Fibroblast of gingiva (primary cell): ENCODE results near the gene NHLRC4.

Experiments used
- DNase-seq: peaks from one replicate; pipeline ENCODE4 v3.0.0-alpha.2; 2011; ENCODE audit warnings: low read depth

NHLRC4 gene

DNA sequence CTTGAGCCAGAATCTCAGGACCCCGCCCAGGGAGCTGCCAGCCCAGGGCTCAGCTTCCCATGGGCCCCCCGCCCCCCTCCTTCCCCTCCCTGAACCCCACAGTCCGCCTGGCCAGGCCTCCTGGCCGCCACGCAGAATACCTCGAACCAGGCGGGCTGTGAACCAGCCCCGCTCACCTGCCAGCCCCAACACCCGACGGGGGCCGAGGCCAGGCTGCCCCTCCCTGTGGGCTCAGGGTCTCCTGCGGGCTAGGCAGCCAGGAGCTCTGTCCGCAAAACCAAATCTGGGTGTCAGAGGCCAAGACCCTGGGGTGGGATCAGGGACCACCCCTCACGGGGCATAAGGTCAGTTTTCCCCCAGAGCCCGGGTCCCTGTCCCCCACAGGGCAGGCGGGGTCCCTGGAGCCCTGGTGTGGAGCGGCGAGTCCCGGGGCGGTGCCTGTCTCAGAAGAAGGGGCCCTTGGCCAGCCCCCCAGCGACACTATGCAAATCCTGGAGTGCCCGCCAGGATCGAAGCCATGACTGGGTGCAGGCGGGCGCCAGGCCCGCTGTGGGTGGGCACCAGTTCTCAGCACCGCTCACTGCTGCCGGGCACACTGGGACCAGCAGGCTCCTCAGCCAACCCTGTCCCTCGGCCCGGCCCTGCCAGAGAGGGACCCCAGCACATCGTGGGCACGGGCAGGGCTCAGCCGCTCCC, 13.1 kb upstream of the NHLRC4 start:
- no peak for DNase-seq

DNA sequence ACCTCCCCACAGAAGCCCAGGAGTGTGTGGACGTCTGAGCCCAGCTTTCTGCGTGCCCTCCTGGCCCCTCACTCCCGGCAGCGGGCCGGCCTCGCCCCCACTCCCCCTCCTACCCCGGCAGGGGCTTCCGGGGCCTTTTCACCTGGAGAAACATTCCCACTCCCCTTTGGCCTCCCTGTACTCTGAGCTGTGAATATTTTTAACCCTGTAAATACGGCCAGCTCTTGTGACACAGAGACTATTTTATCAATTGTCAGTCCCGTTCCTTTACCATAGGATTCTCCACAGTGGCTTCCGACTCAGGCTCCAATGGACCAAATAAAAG, 12.5 kb upstream of the NHLRC4 start:
- no peak for DNase-seq

DNA sequence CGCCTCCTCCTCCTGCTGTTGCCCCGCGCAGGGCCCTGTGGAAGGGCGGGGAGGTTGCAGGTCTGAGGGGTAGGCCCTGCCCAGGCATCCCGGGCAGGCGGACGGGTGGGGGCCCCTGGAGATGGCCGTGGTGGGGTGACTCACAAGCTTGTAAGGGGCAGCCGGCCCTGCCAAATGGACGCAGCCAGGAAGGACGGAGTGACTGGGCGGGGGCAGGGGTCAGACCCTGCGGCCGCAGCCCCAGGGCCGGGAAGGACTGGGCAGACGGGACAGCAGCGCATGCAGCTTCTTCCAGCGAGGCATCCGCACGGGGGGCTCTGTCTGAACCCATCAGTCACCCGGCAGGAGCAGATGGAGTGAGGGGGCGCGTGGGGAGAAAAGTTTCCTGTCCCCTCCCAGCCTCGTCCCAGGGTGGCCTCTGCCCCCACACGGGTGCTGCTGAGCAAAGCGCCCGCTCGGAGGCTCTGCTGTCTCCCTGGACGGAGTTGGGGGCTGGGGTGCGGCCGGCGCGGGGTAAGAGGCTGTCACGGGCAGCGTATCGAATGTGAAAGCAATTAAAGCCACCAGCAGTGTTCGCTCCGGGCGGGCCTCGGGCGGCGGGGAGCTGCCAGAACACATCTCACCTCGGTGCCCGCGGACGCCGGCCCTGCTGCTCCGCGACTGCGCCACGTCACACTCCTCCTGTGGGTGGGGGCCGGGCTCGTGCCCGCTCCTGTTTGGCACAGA, 12.0 kb upstream of the NHLRC4 start:
- peak; percentile 90 for DNase-seq

DNA sequence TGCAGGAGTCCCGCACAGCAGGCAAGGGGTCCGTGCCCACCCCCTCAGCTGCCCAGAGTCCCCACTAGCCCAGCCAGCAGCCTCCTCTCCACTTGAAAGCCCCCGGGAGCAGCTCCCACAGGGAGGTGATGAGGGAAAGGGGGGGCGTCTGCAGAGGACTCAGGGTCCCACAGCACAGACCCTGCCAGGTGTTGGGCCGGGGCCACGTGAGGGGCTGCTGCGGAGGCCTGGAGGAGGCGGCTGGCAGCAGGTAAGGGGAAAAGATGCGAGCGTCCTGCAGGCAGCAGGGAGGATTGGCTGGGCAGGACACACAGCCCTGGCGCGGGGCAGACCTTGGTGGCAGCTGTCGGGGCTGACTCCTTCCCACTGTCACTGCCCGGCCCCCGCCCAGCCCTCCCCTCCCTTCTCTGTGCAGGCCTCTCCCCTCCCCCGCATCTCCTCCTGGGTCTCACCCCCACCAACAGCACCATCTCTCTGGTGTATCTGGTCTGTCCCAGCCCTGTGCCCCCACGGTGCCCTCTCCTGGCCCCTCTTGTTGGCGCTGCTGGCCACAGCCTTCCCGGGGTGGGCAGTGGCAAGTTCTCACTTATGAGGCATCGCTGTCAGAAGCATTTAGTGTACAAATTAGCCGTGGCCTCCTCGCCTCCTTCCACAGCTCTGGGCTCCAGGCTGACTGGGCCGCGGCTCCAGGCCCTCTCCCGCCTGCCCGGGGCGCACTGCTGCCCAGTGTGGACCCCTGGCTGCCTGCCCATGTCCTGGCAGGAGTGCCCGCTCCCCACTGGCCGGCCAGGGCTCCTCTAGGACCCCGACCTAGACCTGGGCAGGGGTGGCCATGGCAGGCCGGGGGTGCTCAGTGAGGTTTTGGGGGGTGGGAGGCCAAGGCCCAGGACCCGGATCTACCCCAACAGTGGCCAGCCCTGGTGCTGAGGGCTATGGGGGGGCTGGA, 11.0 kb upstream of the NHLRC4 start:
- no peak for DNase-seq

DNA sequence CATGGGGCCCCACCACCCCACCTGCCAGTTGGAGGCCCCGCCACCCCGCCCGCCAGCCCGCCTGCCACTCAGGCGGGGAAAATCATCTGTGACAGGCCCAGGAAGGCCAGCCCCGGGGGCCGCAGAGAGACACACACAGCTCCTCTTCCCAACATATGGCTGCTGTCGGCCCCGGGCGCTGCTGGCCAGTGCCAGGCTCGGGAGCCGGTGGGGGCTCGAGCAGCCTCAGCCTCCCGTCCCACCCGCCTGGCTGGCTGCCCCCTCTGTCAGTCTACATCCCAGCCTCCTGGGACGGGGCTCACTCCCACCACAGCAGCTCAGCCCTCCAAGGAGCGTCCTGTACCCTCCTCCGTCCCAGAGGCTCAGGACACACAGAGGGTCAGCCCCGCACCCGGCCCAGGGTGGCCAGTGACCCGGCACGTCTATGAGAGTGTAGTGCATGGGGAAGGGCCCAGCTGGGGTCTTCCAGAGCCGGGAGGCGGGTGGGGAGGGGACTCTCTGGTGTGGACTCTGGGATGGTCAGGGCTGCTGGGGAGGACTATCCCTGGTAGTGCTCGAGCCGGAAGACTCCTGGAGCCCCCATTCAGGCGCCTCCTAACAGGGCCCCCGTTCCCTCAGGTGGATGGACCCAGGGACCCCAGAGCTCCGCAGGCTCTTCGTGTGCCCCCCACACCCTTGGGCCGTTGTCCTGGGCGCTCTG, 10.2 kb upstream of the NHLRC4 start:
- DNase-seq, result no peak

DNA sequence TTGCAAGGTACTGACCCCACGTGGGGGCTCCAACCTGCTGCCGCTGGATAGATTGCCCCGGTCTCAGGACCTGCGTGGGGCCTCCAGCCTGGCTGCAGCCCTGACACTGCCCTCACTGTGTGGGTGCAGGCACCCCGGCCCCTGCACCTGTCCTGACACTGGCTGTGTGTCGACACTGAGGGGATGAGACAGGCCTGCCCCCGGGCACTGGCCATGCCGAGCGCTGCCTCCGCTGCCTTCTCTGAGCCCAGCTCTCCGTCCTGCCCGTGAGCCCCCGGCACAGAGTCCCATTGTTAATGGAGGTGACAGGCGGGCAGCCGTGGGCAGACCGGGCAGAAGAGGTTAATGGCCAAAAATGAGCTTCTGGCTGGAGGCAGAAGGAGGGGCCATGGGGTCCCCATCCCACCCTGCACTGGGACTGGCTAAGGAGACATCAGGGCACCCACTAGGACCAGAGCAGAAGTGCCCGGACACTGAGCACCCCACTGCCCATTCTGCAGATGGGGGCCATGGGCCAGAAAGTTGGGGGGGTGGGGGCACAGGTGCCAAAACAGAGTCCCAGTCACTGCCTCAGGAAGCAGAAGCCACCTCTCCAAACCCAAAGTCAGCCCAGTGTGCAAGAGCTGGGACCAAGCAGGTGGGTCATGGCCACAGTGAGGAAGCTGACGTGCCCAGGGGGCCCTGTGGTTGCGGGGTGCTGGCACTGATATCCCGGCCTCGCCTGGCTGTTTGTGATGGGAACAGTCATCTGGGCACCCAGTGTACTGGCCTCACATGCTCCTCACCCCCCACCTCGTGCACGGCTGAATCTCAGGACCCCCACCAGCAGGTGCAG, 9.1 kb upstream of the NHLRC4 start:
- DNase-seq, result no peak

DNA sequence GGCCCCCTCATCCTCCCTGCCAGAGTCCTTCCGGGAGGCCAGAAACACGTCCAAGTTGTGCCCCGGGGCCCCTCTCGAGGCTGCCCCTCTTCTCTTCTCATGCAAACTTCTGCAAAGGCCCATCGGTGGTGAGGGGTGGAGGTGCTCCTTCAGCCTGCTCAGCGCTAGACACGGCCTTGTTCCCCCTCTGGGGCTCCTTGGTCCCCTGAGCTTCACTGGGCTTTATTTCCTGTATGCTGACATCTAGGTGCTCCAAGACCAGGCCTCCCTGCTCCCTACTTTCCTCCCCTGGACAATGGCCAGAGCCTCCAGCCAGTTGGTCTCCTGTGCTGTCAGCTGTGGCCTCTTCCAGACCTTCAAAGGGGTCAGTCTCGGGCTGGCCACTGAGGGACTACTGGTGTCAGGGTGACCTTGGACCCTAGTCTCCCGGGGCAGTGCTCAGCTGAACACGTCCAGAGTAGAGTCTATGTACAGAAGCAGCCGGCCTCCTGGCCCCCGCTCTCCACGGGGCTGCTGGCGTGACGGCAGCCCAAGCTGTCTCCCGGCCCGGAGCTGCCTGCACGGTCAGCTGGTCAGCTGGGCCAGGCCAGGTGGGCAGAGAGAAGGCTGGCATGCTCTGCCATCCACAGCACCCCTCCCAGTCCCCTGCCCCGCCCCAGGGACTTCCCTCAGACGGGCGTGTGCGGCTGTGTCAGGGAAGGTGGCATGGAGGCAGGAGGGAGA, 8.3 kb upstream of the NHLRC4 start:
- DNase-seq, result no peak

DNA sequence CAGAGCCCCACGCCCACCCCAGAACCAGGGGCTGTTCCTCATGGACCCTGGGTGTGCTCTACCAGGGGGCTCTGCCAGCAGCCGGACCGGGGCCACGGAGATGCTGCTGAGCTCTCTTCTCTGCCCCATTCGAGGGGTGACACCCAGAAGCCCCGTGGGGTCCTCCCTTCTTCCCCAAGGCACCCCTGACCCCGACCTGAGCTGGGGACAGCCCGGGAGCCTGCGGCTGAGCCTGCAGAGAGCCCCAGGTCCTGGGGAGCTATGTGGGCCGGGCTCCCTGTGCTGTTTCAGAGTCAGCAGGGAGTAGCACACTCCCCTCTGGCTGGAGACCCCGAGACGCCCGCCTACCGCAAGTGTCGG, 7.8 kb upstream of the NHLRC4 start:
- DNase-seq, result no peak

DNA sequence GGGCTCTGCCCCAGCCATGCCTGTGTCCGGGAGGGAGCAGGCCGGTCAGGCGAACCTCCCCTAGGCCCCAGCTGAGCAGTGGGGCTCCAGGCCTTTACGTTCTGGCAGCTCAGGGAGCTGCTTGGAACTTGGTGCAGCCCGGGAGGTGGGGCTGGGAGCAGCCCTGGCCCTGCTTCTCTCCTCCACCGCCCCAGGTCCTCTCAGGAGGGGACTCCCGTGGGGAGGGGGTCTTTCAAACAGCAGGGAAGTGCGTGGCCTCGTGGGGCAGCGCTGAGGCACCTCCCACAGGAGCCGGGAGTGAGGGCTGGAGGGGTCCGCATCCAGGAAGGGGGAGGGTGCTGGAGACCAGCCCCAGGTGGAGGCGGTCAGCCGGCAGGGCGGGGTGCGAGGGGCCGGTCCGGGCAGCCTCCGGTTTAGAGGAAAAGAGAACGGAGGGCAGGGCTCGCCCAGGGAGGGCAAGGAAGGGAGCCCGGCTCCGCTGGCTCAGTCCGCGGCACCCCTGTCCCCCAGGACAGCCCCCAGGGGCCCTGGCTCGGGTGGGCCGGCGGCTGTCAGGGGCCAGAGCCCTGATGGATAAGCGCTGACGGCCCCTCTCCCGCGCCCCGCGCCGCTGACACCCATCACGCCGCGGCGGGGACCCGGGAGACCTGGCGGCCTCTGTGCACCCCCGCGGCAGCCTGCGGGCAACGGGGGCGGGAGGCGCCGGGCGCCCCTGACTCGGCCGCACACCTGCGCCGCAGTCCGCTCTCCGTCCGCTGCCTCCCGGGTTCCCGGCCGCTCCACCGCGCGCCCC, 7.2 kb upstream of the NHLRC4 start:
- no peak for DNase-seq

DNA sequence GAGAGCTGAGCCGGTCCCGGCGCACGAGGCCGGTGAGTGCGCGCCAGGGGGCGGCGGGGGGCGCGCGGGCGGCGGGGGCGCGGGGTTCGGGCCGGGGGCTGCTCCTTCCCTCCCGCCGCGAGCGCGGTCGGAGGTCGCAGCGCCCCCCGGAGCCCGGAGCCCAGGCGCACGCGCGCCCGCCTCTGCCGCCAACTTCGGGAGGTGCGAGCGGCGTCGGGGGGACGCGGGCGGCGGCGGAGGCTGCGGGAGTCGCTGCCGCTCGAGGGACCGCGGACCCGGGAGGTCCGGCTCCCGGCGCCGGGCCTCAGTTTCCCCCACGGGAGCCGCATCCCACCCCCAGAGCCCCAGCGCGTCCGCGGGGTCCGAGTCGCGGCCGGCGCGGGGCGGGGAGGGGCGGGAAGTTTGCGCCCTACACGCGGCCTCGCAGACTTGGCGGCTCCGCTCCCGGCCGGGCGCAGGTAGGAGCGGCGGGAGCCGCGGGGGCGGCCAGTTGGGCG, 6.6 kb upstream of the NHLRC4 start, which contains the start of gene PRR35:
PRR35 (plus strand) TSS at position 191 of the 497 bp plus-strand sequence. CDS start 2,901 bp downstream, outside the sequence.
- no peak for DNase-seq

DNA sequence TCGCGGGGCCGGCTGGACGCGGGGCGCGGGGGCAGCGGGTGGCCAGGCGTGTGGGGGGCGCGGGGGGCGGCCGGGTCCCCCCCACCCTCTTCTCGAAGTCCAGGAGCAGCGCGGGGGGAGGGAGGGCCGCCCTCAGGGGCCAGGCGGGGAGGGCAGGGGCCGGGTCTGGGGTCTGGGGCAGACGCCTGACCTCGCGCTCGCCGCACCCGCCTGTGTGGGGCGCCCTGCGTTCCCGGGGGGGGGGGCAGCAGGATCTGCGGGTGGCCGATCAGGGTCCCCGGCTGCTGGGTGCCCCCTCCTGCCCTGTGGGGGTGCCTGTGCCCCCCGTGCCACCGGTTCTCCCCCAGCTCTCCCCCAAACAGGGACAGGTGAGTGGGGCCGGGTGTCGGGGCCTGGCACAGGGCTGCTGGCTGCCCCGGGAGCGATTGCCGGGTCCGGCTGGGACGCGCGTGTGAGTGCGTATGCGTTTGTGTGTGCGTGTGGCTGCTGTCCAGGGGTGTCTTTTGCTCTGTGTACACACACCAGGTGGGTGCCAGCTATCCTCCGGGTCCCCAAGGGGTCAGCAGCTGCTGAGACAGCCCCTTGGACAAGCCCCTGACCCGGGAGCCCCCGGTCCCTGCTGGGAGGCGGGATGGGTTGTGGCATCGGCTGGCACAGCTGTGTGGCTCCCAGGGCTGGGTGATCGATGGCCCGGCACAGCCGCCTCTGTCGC, 5.9 kb upstream of the NHLRC4 start:
- DNase-seq, result no peak

DNA sequence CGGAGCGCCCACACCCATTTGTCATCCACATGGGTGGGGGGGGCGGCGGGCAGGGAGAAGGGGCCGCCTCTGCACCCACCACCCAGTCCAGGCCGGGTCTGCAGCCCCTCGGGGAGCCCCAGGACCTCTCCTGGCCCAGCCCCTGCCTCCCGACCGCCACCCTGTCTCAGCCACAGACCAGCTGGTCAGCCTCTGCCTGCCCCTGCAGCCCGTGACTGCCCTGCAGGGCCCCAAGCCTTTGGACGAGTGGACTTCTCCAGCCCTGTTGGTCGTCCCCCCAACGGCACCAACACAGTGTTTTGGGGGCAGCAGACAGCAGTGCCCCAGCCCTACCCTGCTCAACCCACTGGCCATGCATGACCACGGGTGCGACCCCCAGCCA, 5.4 kb upstream of the NHLRC4 start:
- no peak for DNase-seq

DNA sequence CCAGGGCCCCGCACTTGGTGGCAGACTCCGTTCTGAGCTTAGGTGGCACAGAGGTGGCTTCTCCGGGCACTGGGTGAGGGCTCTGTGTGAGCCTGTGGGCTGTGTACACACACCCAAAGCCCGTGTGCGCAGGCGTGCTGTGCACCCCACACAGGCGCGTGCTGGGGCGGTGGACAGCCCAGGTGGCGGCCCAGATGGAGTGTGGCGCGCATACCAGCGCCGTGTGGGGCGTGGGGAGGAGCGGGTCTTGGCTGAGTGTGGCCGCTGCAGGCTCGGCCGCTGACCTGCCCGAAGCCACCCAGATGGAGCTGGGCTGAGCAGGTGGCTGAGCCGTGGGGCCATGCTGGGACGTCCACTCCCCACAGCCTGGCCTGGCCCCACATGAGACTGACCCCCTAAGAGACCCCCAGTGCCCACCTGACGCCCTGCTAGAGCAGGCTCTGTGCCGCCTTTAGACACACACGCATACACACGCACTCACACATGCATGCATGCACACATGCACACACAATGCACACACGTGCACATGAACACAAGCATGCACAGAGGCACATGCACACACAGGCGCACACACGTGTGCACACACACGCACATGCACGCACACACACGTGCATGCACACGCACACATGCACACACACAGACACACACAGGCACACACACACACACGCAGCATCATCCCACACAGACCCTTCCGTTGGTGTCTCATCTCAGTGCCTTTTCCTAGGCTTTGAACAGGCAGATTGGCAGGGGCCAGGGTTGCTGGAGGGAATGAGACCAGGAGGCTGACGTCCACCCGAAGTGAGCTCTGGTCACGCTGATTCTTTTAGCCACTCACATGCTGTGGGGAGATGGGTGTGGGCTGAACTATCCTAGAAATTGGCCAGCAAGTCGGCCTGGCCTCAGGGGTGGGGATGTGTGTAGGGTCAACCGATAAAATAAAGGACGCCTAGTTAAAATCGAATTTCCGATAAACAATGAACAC, 4.6 kb upstream of the NHLRC4 start:
- no peak for DNase-seq

DNA sequence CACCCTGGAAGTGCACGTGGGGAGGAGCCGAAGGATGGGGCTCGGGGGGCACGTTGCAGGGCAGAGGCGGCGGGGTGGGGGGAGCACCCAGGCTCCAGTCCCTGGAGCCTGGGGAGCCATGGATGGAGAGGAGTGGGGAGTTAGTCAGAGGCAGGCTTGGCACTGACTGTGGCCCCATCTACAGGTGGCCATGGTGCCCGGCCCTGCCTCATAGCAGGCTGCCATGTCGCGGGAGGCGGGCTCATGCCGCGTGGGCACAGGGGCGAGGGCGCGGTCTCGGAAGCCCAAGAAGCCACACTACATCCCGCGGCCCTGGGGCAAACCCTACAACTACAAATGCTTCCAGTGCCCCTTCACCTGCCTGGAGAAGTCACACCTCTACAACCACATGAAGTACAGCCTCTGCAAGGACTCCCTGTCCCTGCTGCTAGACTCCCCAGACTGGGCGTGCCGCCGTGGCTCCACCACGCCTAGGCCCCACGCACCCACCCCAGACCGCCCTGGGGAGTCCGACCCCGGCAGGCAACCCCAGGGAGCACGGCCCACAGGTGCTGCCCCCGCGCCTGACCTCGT, 3.6 kb upstream of the NHLRC4 start:
- no peak for DNase-seq

DNA sequence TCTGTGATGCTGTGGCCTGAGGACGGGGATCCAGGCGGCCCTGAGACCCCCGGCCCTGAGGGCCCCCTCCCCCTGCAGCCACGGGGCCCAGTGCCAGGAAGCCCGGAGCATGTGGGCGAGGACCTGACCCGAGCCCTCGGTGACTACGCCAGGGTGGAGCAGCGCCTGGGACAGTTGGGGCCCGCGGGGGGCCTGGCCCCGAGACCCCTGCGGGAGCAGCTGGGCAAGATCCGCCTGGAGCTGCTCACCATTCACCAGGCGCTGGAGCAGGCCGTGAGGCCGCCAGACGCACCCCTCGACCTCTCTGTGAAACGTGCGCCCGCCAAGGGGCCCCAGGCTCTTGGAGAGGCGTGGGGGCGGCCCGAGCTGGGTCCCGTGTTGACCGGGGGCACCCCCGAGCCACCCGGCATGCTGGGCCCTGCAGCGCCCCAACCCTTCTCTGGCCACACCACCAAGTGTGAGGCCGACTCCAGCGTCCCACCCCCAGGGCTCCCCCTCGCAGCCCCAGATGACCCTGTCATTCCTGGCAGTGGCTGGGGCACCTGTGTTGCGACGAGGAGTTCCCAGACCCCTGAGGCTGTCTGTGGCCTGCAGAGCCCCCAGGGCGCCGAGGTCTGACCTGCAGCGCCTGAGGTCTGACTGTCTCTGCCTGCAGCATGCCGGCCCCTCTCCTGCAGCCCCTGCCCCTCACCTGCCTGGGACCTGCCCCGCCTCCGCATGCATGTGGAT, 2.0 kb upstream of the NHLRC4 start:
- no peak for DNase-seq

DNA sequence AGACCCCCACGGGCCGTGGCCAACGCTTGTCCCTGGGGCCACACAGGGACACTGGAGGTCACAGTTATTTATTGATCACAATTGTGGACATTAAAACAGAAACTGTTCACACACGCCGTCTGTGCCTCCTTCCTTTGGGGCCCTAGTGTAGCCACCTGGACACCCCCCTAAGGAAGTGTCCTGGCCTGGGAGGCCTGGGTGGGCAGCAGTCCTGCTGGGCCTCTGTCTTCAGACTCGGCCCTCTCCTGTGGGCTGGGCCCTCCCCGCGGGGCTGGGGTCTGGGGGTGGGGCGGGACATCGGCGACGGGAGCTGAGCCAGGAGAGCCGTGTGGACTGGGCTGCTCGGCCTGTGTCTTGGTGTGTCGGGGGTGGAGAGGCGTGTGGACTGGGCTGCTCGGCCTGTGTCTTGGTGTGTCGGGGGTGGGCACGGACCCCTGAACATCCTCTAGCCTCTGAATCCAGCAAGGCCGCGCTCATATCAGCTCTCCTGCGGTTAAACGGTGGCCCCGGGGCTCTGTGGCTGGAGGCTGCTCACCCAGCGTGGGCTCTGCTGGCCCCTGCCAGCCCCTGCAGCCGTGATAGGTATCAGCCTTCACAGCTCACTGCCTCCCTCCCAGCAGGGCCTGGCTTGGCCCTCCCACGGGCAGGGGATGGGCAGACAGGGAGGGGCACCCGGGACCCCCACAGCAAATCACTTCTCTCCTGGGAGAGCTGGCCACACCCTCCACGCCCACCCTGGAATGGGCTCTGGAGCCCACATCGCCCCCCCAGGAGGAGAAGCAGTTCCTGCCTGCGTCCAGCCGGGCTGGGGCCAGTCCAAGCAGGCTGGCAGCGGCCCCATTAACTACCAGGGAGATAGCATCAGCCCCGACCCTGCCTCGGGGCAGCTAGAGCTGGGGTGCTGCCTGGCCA, 1.1 kb upstream of the NHLRC4 start:
- DNase-seq, result no peak
